C4-2B (cell line): ENCODE results near the gene PYGO1.

ENCODE experiments used
- CTCF ChIP-seq: fragments of 450-650 bp; conservative IDR thresholded peaks from 2 replicates; pipeline ENCODE4 v1.5.1; 2017; ENCODE audit warnings: mild to moderate bottlenecking
- ZFX ChIP-seq: fragments of 450-650 bp; IDR thresholded peaks from 2 replicates; pipeline ENCODE4 v1.6.1; 2017

DNA sequence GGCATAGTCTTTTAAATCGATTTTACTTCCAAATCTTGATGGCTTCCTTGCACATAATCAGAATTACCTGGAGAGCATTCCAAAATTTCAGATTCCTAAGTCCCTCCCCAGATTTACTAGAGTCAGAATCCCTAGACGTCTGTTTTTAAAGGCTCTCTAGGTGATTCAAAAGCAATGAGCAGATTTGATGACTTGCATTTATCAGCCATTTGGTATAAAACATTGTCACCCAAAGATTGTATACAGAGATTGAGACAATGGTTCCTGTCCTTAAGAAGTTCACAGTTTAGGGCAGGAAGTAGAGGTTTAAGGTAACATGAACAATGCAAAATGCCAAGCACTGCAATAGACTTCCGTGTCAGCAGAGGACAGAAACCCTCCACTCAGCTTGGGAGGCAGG is 2.6 kb upstream of the PYGO1 start:
- no peak for TF ChIP-seq CTCF
- TF ChIP-seq ZFX: no peak
